ENCODE results near the gene APEX2. TPM values are rescaled to one million over a fixed set of nuclear protein-coding genes. Genes with fewer than 3 reads are reported as not detected.

APEX2 gene
- total RNA-seq, 1 experiment from 2014 or later, result 28.5 TPM

DNA sequence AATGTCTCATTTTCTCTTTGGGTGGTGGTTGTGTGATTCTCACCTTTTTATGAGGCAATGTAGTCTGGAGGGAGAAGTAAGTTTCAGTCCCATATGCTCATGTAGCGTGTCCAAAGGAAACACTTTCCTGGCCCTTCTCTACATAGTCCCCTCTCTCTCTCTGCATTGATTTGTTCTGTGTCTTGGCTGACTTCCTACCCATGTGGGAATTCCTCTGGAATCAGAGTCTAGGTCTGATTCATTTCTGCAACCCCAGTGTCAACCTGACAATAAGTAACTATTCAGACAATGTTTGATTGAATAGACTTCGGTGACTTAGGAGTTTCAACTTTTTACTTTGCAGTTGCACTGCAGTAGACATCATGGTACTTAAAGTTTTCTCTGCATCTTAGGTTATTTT, 33.3 kb downstream of the APEX2 start:
- Histone ChIP-seq H3K9ac (ENCODE audit: extremely low read depth, insufficient read length, low read length) (no peak overlapping the region), H3K9me3 (ENCODE audit: control insufficient read depth, low read depth, low read length) (peaks cover 15% of the 10 kb centered on the region), H3K56ac (ENCODE audit: insufficient read length, low read depth, low read length) (no peak overlapping the region), H2BK5ac (ENCODE audit: insufficient read length, low read length) (no peak overlapping the region), H2BK120ac (ENCODE audit: low read depth, low read length, poor library complexity, severe bottlenecking) (no peak overlapping the region), H3K79me2 (ENCODE audit: insufficient read depth, low read length) (no peaks in the 10 kb centered on the region), H3K18ac (ENCODE audit: insufficient read length, low read depth, low read length) (no peak overlapping the region), H2AK5ac (ENCODE audit: insufficient read length, low read length) (no peak overlapping the region), H3K23me2 (ENCODE audit: insufficient read length, low read depth, low read length, poor library complexity, severe bottlenecking) (no peaks in the 10 kb centered on the region), H3K79me1 (ENCODE audit: insufficient read depth, low read depth, low read length, poor library complexity, severe bottlenecking) (no peaks in the 10 kb centered on the region), H3T11ph (ENCODE audit: low read length) (no peak overlapping the region), H2BK20ac (ENCODE audit: low read depth, low read length, poor library complexity, severe bottlenecking) (no peak overlapping the region), H2AFZ (ENCODE audit: low read length) (no peak overlapping the region), H3K14ac (ENCODE audit: insufficient read depth, low read length) (no peak overlapping the region), H3K27me3 (ENCODE audit: insufficient read depth, low read length) (no peaks in the 10 kb centered on the region), H3K4me2 (ENCODE audit: insufficient read depth, insufficient read length, low read length) (no peak overlapping the region), H3K27ac (ENCODE audit: insufficient read length, low read depth, low read length) (no peak overlapping the region), H3K4ac (ENCODE audit: low read depth, low read length) (no peak overlapping the region), H3K23ac (ENCODE audit: insufficient read length, low read depth, low read length) (no peak overlapping the region), H4K5ac (ENCODE audit: insufficient read length, low read depth, low read length) (no peak overlapping the region), H4K20me1 (ENCODE audit: control insufficient read depth, insufficient read depth, insufficient read length) (no peaks in the 10 kb centered on the region), H3K4me1 (ENCODE audit: insufficient read depth, low read length) (no peaks in the 10 kb centered on the region), H4K91ac (ENCODE audit: insufficient read length, low read depth, low read length) (no peak overlapping the region), H2BK12ac (ENCODE audit: insufficient read length, low read depth, low read length) (no peak overlapping the region), H4K8ac (replicated peaks; ENCODE audit: insufficient read length, low read depth, low read length) (no peak overlapping the region), H2BK15ac (ENCODE audit: low read depth, low read length) (no peak overlapping the region)
- WGBS (ENCODE audit: extremely low coverage, insufficient read length, low lambda C conversion rate), result no CpG with 5 or more reads among the region's 2 CpGs
- Mint-ChIP-seq H3K4me1 (peaks cover 11% of the 10 kb centered on the region in 2 experiments; a peak in 3 of 4 replicates), H3K36me3 (ENCODE audit: insufficient read depth in 1 of 3, low read depth in 3 of 3) (no peaks in the 10 kb centered on the region; a peak in 1 of 7 replicates), H3K27me3 (ENCODE audit: low read depth) (no peaks in the 10 kb centered on the region; the same call in 1 of the 2 replicates), H3K4me3 (no peak overlapping the region), H3K27ac (no peak overlapping the region), H3K9me3 (peaks cover 47 to 55% of the 10 kb centered on the region in 2 experiments)
- TF ChIP-seq, protein P1, sequence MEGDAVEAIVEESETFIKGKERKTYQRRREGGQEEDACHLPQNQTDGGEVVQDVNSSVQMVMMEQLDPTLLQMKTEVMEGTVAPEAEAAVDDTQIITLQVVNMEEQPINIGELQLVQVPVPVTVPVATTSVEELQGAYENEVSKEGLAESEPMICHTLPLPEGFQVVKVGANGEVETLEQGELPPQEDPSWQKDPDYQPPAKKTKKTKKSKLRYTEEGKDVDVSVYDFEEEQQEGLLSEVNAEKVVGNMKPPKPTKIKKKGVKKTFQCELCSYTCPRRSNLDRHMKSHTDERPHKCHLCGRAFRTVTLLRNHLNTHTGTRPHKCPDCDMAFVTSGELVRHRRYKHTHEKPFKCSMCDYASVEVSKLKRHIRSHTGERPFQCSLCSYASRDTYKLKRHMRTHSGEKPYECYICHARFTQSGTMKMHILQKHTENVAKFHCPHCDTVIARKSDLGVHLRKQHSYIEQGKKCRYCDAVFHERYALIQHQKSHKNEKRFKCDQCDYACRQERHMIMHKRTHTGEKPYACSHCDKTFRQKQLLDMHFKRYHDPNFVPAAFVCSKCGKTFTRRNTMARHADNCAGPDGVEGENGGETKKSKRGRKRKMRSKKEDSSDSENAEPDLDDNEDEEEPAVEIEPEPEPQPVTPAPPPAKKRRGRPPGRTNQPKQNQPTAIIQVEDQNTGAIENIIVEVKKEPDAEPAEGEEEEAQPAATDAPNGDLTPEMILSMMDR (conservative IDR thresholded peaks at IDR 0.05), result no peak
- DNase-seq, result no peak
